ENCODE results near the gene CYP2C19. TPM values are rescaled to one million over a fixed set of nuclear protein-coding genes. Genes with fewer than 3 reads are reported as not detected.

The CYP2C19 gene
- total RNA-seq, 4 donors from 2014 or later: 23.1 to 146 (median 111) TPM

DNA sequence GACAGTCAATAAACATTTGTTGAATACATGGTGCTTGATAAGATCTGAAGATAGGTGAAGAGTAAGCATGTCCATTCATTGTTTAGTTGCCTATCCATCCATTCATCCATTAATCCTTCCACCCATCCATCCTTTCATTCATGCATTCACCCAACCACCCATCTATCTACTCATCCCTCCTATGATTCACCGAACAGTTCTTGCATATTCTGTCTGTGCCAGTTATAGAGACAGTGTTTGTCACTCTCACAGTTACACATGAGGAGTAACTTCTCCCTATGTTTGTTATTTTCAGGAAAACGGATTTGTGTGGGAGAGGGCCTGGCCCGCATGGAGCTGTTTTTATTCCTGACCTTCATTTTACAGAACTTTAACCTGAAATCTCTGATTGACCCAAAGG lies 90.0 kb downstream of the CYP2C19 start:
- H3K27ac ChIP-seq: no peak overlapping the region
- H3K36me3 ChIP-seq: no peaks in the 10 kb centered on the region
- no peaks in the 10 kb centered on the region for H3K4me1 ChIP-seq
- TF ChIP-seq, protein P1, sequence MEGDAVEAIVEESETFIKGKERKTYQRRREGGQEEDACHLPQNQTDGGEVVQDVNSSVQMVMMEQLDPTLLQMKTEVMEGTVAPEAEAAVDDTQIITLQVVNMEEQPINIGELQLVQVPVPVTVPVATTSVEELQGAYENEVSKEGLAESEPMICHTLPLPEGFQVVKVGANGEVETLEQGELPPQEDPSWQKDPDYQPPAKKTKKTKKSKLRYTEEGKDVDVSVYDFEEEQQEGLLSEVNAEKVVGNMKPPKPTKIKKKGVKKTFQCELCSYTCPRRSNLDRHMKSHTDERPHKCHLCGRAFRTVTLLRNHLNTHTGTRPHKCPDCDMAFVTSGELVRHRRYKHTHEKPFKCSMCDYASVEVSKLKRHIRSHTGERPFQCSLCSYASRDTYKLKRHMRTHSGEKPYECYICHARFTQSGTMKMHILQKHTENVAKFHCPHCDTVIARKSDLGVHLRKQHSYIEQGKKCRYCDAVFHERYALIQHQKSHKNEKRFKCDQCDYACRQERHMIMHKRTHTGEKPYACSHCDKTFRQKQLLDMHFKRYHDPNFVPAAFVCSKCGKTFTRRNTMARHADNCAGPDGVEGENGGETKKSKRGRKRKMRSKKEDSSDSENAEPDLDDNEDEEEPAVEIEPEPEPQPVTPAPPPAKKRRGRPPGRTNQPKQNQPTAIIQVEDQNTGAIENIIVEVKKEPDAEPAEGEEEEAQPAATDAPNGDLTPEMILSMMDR (IDR thresholded peaks at IDR 0.05): no peak
- TF ChIP-seq POLR2A (IDR thresholded peaks at IDR 0.05): no peak
- no peaks in the 10 kb centered on the region for H3K9me3 ChIP-seq
- H3K27me3 ChIP-seq: no peaks in the 10 kb centered on the region
- H3K4me3 ChIP-seq: no peak overlapping the region
- no peak for DNase-seq

DNA sequence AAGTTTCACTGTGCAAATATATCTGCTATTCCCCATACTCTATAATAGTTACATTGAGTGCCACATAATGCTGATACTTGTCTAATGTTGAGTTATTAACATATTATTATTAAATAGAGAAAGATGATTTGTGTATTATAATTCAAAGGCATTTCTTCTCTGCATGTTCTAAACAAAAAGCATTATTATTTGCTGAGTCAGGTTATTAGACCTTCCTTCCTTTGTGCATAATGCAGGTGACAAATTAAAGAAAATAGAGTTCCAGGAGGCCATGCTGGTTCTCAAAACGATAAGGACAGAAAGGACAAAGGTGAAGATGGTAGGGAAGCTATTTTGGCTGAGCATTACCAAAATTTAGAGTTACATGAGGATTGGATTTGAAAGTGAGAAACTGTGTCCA lies 90.6 kb downstream of the CYP2C19 start:
- TF ChIP-seq, protein P1 (IDR thresholded peaks at IDR 0.05): no peak
- no peak for TF ChIP-seq POLR2A (IDR thresholded peaks at IDR 0.05)
- no peak overlapping the region for H3K27ac ChIP-seq
- H3K36me3 ChIP-seq: no peaks in the 10 kb centered on the region
- H3K9me3 ChIP-seq: no peaks in the 10 kb centered on the region
- H3K4me3 ChIP-seq: no peak overlapping the region
- H3K4me1 ChIP-seq: no peaks in the 10 kb centered on the region
- no peak for DNase-seq
- no peaks in the 10 kb centered on the region for H3K27me3 ChIP-seq

DNA sequence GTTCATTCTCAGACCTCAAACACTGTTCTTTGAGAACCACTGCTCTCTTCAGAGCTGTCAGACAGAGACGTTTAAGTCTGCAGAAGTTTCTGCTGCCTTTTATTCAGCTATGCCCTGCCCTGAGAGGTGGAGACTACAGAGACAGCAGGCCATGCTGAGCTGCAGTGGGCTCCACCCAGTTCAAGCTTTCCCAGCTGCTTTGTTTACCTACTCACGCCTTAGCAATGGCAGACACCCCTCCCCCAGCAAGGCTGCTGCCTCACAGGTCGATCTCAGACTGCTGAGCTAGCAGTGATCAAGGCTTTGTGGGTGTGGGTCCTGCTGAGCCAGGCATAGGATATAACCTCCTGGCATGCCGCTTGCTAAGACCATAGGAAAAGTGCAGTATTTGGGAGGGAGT lies 95.5 kb downstream of the CYP2C19 start:
- no peaks in the 10 kb centered on the region for H3K27me3 ChIP-seq
- no peaks in the 10 kb centered on the region for H3K36me3 ChIP-seq
- no peak overlapping the region for H3K27ac ChIP-seq
- no peaks in the 10 kb centered on the region for H3K4me1 ChIP-seq
- no peak for DNase-seq
- no peaks in the 10 kb centered on the region for H3K9me3 ChIP-seq
- TF ChIP-seq POLR2A (IDR thresholded peaks at IDR 0.05): no peak
- TF ChIP-seq, protein P1 (IDR thresholded peaks at IDR 0.05): no peak
- no peak overlapping the region for H3K4me3 ChIP-seq

GRCh38 chr10:94859086-94859485 lies 96.6 kb downstream of the CYP2C19 start:
- H3K27me3 ChIP-seq: no peaks in the 10 kb centered on the region
- no peak overlapping the region for H3K27ac ChIP-seq
- no peaks in the 10 kb centered on the region for H3K9me3 ChIP-seq
- H3K4me3 ChIP-seq: no peak overlapping the region
- TF ChIP-seq, protein P1 (IDR thresholded peaks at IDR 0.05): no peak
- TF ChIP-seq POLR2A (IDR thresholded peaks at IDR 0.05): no peak
- H3K36me3 ChIP-seq: no peaks in the 10 kb centered on the region
- DNase-seq: no peak
- no peaks in the 10 kb centered on the region for H3K4me1 ChIP-seq

DNA sequence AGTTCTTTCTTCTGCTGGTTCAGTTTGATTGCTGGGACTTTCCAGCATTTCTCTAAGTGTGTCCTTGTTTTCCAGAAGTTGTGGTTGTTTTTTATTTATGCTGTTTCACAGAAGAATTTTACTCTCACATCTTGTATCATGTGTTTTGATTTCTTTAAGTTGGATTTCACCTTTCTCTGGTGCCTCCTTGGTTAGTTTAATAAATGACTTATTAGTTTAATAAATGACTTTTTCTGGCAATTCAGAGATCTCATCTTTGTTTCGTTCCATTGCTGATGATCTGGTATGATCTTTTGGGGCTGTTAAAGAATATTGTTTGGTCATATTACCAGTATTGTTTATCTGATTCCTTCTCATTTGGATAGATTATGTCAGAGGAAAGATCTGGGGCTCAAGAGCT lies 116.2 kb downstream of the CYP2C19 start:
- no peak overlapping the region for H3K4me3 ChIP-seq
- H3K27me3 ChIP-seq: no peaks in the 10 kb centered on the region
- H3K9me3 ChIP-seq: no peaks in the 10 kb centered on the region
- no peaks in the 10 kb centered on the region for H3K4me1 ChIP-seq
- H3K36me3 ChIP-seq: no peaks in the 10 kb centered on the region
- no peak overlapping the region for H3K27ac ChIP-seq
- no peak for TF ChIP-seq POLR2A (IDR thresholded peaks at IDR 0.05)
- TF ChIP-seq, protein P1 (IDR thresholded peaks at IDR 0.05): no peak
- no peak for DNase-seq

DNA sequence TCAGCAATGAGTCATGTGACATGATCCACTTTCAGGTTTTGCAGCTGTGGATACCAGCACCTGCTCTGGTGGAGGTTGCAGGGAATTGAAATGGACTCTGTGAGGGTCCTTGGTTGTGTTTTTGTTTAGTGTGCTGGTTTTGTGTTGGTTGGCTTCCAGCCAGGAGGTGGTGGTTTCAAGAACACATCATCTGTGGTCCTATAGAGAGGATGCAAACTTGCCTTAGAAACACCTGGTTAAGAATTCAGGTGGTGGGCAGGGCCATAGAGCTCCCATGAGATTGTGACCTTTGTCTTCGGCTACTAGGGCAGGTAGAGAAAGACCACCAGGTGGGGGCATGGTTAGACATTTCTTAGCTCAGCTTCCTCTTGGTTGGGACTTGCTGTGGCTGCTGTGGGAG lies 116.7 kb downstream of the CYP2C19 start:
- H3K36me3 ChIP-seq: no peaks in the 10 kb centered on the region
- H3K9me3 ChIP-seq: no peaks in the 10 kb centered on the region
- TF ChIP-seq, protein P1 (IDR thresholded peaks at IDR 0.05): no peak
- TF ChIP-seq POLR2A (IDR thresholded peaks at IDR 0.05): no peak
- H3K27ac ChIP-seq: no peak overlapping the region
- H3K27me3 ChIP-seq: no peaks in the 10 kb centered on the region
- DNase-seq: no peak
- no peak overlapping the region for H3K4me3 ChIP-seq
- no peaks in the 10 kb centered on the region for H3K4me1 ChIP-seq

Data from Peyer's patch (tissue), 4 donors.